HG03139 (cell line): Measurements from ENCODE around the gene ADCY9.
"Not testable (repeated sequence)": the region's sequence is repeated elsewhere in the genome, so short reads cannot be mapped to it uniquely, and the experiment has no call there.

Source experiments
- ATAC-seq: cut with Tn5 transposase; IDR thresholded peaks from one replicate; pipeline ENCODE4 v1.9.1; 2021; ENCODE audit not compliant: unreplicated experiment

Gene ADCY9

DNA sequence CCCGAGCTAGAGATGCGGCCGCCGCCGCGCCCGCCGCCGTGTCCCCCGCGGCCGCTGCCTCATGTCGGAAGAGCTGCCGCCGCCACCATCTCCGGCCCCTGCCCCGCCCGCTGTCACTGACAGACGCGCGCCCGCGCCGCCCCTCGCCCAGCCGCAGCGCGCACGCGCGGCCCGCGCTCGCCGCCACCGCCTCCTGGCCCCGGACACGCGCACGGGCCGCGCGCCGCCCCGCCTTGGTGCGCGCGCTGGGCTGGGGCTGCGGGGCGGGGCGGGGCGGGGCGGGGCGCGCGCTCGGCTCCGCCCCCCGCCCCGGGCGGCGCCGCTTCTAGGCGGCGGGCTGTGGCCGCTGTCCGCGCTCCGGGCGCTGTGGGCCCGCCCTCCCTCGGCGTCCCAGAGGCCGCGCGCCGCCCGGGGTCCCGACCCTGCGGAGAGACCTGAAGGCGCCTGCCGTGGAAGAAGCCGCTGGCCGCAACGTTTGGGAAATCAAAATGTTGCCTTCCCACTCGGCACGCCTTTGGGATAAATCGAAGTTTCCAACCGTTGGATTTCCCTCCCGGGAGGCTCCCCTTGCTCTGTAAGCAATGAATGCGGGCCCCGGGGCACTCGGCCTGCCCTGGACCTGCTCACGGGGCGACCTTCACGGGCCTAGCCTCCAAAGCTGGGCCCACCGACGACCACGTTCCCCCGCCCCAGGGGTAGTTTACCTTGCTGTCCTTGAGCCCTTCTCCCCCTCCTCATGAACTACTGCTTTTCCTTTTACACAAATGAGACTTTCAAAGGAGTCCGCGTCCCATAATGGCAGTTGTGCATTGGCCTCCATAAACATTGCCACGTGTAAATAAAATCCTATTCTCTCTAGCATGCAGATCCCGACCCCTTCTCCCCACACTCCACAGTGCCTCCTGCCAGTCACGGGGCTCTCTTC lies at the start of gene ADCY9:
ADCY9 (minus strand) TSS at position 118 of the 925 bp plus-strand sequence. CDS start 1,000 bp downstream, outside the sequence.
- ATAC-seq = peak; percentile 59

GRCh38 chr16:4160658-4161430 lies 44.6 kb upstream of the ADCY9 start:
- ATAC-seq = no peak

DNA sequence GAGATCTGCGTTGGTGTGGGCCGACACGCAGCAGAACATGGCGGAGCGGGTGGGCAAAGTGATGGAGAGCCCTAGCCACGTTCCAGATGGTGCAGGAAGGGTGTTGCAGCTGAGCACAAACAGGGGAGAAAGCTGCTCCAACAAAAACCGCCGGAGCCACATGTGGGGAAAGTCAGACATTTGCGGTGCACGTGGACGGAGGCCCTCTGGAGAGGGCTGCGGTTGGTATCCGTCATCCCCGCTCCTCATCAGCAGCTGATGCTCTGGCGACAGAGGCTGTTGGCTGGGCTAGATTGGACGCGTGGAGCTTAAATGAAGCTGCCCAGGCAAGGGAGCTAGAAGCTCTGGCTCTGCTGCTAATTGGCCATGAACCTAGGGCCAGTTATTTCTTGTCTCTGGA lies 43.5 kb upstream of the ADCY9 start:
- no peak for ATAC-seq

GRCh38 chr16:4158143-4159093 lies 42.2 kb upstream of the ADCY9 start:
- no peak for ATAC-seq

- no peak for ATAC-seq
Measured at GRCh38 chr16:4157376-4157825, 41.2 kb upstream of the ADCY9 start.

DNA sequence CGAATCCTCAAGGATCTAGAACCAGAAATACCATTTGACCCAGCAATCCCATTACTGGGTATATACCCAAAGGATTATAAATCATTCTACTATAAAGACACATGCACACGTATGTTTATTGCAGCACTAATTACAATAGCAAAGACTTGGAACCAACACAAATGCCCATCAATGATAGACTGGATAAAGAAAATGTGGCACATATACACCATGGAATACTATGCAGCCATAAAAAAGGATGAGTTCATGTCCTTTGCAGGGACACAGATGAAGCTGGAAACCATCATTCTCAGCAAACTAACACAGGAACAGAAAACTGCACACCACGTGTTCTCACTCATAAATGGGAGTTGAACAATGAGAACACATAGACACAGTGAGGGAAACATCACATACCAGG lies 40.3 kb upstream of the ADCY9 start:
- not testable (repeated sequence) for ATAC-seq

GRCh38 chr16:4153364-4153763 lies 37.1 kb upstream of the ADCY9 start:
- not testable (repeated sequence) for ATAC-seq

DNA sequence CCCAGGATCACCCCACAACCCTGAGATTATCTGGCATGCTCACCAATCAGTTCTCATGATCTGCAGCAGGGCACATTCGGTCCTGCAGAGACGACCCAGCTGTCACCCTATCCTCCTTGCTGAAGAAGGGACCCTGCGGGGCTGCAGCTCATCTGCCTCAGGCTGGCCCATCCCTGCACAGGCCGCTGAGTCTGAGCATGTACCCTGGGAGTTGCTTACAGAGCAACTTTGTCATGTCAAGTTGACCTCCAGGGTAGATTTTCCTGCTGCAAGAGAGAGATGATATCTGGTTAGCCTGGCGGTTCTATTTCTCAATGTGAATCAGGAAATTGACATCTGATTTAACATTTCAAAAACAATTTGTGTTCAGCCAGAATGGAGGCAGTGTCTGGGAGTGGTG lies 36.0 kb upstream of the ADCY9 start:
- no peak for ATAC-seq

- no peak for ATAC-seq
Measured at GRCh38 chr16:4147236-4147635, 31.0 kb upstream of the ADCY9 start.

GRCh38 chr16:4142268-4142667 lies 26.0 kb upstream of the ADCY9 start:
- ATAC-seq = no peak

- no peak for ATAC-seq
Measured at GRCh38 chr16:4141604-4142003, 25.4 kb upstream of the ADCY9 start.

DNA sequence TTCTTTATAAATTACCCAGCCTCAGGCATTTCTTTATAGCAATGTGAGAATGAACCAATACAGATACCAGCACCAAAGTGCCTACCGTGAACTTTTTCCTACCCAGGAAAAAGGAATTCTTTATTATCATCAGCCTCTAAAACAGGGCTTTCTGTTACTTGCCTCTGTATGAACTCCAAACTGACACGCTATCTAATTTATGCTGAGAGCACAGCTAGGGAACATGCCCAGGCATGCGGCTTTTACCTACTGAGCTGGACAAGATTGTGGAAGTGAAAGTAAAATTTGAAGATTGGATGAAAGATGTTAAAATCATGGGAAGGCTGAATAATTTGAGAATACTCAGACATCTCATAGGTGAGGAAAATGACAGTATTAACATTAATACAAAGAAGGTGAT lies 24.4 kb upstream of the ADCY9 start:
- no peak for ATAC-seq

GRCh38 chr16:4139968-4140367 lies 23.7 kb upstream of the ADCY9 start:
- ATAC-seq = no peak

DNA sequence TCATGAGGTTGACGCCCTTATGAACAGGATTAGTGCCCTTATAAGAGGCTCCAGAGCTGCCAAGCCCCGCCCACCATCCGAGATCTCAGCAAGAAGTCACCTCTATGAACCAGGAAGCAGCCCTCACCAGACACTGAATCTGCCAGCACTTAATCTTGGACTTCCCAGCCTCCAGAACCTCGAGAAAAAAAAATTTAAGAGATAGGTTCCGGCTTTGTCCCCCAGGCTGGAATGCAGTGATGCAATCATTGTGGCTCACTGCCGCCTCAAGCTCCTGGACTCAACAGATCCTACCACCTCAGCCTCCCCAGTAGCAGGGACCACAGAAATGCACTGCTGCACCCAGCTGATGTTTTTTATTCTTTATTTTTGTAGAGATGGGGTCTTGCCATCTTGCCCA lies 22.5 kb upstream of the ADCY9 start:
- no peak for ATAC-seq

DNA sequence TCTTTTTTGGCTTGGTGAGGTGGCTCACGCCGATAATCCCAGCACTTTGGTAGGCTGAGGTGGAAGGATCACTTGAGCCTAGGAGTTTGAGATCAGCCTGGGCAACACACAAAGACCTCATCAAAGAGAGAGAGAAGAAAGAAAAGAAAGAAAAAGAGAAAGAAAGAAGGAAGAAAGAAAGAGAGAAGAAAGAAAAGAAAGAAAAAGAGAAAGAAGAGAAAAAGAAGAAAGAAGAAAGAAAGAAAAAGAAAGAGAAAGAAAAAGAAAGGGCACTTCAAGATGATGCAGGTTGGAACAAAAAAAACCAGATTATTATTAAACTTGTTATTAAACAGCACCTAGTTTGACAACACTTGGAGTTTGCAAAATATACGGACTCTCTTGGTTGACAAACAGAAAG lies 21.2 kb upstream of the ADCY9 start:
- ATAC-seq = no peak

DNA sequence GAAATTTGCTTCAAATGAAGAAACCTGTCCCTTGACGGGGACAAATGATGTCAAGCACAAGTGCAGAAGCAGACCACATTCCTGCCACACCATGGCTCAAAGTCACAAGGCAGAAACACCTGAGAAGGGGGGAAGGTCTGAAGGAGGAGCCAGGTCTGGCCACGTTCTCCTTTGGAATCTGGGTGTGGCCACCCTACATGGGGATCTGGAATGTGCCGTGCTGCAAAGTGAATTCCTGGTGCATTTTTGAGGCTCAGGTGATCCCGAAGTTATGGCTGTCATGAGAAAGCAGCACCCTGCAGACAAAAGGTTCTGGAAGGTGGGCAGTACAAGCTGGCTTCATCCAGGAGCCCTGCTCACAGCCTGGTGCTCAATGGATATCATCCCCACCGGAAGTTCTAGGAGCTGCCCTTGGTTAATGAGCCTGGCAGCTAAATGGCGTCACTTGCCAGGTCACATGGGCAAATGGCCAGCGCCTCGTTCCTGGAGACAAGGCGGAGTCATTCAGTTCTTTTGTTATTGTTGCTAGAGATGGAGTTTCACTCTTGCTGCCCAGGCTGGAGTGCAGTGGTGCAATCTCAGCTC lies 20.1 kb upstream of the ADCY9 start:
- ATAC-seq = no peak

DNA sequence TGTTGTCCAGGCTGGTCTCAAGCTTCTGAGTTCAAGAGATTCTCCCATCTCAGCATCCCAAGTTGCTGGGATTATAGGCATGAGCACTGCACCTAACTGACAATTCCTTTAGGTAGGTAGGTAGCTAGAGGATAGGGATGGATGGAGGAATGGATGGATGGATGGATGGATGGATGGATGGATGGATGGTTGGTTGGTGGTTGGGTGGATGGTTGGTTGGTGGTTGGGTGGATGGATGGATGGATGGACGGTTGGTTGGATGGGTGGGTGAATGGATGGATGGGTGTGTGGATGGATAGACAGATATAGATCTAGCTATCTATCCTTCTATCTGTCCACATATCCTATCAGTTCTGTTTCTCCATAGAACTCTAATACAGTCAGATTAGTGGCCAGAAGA lies 19.3 kb upstream of the ADCY9 start:
- no peak for ATAC-seq

GRCh38 chr16:4133897-4134372 lies 17.7 kb upstream of the ADCY9 start:
- ATAC-seq = no peak

DNA sequence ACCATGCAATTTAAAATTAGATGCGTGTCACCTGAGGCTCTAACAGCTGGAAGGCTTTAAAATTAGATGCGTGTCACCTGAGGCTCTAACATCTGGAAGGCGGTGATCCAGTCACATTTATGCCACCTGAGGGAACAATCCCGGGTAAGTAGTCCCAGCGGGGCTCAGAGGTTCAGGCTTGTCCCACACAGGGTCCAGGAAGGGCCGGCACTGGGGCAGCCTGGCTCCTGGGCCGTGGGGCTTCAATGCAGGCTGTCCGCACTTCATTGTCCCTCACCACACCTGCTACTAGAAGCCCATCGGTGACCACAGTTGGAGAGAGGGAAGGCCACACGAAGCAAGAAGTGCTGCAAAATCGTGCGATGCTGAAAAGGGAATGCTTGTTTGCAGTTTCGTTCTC lies 15.4 kb upstream of the ADCY9 start:
- ATAC-seq = no peak

DNA sequence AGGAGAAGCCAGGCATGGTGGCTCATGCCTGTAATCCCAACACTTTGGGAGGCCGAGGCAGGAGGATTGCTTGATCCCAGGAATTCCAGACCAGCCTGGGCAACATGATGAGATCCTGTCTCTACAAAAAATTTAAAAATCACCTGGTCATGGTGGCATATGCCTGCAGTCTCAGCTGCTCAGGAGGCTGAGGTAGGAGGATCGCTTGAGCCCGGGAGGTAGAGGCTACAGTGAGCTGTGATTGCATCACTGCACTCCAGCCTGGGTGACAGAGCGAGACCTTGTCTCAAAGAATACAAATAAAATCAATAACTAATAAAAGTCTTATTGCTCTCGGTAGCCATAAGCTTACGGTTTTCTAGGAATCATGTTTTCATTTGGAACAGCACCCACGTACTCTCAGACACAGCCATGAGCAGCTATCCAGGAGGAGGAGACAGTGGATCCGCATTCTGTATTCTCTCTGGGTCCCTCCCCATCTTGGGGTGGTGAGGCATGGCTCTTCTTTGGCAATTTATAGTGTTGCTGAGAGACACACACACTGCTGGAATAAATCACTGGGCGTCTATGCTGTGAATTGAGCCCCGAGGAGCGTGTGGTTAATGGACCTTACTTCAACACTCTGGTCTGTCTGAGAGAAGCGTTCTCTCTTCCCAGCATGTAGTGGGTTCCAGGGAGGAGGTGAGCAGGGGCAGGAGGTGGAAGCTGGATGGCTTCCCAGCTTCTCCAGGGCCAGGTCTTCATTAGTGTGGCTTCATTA lies 8.5 kb upstream of the ADCY9 start:
- ATAC-seq = no peak
